ENCODE results near the gene OR12D2. TPM values are rescaled to one million over a fixed set of nuclear protein-coding genes. Genes with fewer than 3 reads are reported as not detected.
"Not testable (repeated sequence)": the region's sequence is repeated elsewhere in the genome, so short reads cannot be mapped to it uniquely, and the experiment has no call there.

The OR12D2 gene
- total RNA-seq, result not detected

DNA sequence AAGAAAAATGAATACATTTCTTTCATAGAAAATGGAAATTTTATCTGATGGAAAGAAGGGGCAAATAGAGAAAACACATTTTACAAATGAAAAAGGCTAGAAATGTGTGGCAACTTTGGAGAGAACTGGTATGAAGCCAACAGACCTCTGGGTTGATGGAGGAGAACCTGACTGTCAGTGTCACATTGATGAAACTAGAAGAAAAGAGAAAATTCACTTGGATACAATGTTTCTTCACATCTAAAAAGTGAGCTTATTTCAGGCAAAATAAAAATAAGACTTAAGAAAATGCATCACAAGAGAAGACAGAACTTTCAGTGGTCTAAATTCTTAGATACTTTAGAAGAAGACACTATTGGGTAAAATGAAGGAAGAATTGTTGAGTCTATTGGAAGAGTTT is at the start of gene OR12D2:
Gene OR12D2 (plus strand): TSS at position 301 of the 400 bp plus-strand sequence. CDS start 1,069 bp downstream, outside the sequence.
- TF ChIP-seq POLR2A (IDR thresholded peaks at IDR 0.05), result no peak
- no peaks in the 10 kb centered on the region for H3K36me3 ChIP-seq (replicated peaks in 1 of 2; ENCODE audit: insufficient read depth in 1 of 2, low read depth in 2 of 2)
- ATAC-seq, result no peak

DNA sequence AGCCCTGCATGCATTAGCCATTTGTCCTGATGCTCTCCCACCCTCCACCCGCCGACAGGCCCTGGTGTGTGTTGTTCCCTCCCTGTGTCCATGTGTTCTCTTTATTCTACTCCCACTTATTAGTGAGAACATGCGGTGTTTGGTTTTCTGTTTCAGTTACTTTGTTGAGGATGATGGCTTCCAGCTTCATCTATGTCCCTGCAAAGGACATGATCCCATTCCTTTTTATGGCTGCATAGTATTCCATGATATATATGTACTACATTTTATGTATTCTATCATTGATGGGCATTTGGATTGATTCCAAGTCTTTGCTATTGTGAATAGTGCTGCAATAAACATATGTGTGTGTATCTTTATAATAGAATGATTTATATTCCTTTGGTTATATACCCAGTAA is 46.1 kb upstream of the OR12D2 start:
- H3K4me3 ChIP-seq; intact Hi-C loops (cut with DNase I); H3K36me3 ChIP-seq (replicated peaks in 1 of 2; ENCODE audit: insufficient read depth in 1 of 2, low read depth in 2 of 2); DNase-seq; H3K4me1 ChIP-seq; H3K27me3 ChIP-seq; H3K27ac ChIP-seq; ATAC-seq: not testable (repeated sequence)
- 72 to 90% methylated on average over 3 of the region's 3 CpGs for WGBS, 2 donors
- peaks cover 0 to 14% (median 0%) of the 10 kb centered on the region in 3 donors for H3K9me3 ChIP-seq

More for the DNA sequence above, at the start of gene OR12D2:
- Histone ChIP-seq H3K4me1 (no peaks in the 10 kb centered on the region), H3K27me3 (no peaks in the 10 kb centered on the region), H3K9me3 (no peaks in the 10 kb centered on the region), H3K27ac (no peak within 1 kb of the TSS), H3K4me3 (no peak within 1 kb of the TSS)
- intact Hi-C loops (cut with DNase I), result no loop called here
- no peak for DNase-seq

DNA sequence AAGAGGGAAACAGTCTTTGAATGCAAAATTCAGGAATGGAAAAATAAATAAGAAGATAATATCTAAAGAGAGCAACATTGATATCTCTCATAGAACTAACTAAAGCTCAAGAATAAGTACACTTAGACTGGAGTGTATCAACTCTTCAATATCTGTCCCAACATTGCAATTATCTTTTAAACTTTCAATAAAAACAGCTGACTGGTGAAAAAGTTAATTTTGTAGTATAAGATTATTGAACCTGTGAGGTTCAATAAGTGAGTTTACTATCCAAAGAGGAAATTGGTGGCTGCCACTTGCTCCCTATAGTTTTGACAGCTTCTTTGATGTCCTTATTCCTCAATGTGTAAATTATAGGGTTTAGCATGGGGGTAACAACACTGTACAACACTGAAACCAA is 40.5 kb upstream of the OR12D2 start:
- ATAC-seq (no peak), DNase-seq (no peak)
- TF ChIP-seq POLR2A (IDR thresholded peaks at IDR 0.05) (no peak), CTCF (IDR thresholded peaks at IDR 0.05) (no peak)
- no peaks in the 10 kb centered on the region for H3K36me3 ChIP-seq (replicated peaks in 1 of 2; ENCODE audit: insufficient read depth in 1 of 2, low read depth in 2 of 2)
- H3K27ac ChIP-seq, result no peak overlapping the region
- peaks cover 0 to 14% (median 0%) of the 10 kb centered on the region in 3 donors for H3K9me3 ChIP-seq
- no peaks in the 10 kb centered on the region for H3K4me1 ChIP-seq
- no peak overlapping the region for H3K4me3 ChIP-seq
- H3K27me3 ChIP-seq, result no peaks in the 10 kb centered on the region
- intact Hi-C loops (cut with DNase I), result no loop called here

- TF ChIP-seq CTCF (IDR thresholded peaks at IDR 0.05) (no peak), POLR2A (IDR thresholded peaks at IDR 0.05) (no peak)
- Histone ChIP-seq H3K9me3 (peaks cover 0 to 10% (median 0%) of the 10 kb centered on the region in 3 donors), H3K27me3 (no peaks in the 10 kb centered on the region), H3K27ac (no peak overlapping the region), H3K4me3 (no peak overlapping the region), H3K4me1 (no peaks in the 10 kb centered on the region), H3K36me3 (replicated peaks in 1 of 2; ENCODE audit: insufficient read depth in 1 of 2, low read depth in 2 of 2) (no peaks in the 10 kb centered on the region)
- 9 to 38% methylated on average over 1 of the region's 1 CpG for WGBS, 2 donors
- no peak for DNase-seq
- intact Hi-C loops (cut with DNase I), result no loop called here
- no peak for ATAC-seq
Observed at GRCh38 chr6:29355603-29356002, 39.8 kb upstream of the OR12D2 start.

DNA sequence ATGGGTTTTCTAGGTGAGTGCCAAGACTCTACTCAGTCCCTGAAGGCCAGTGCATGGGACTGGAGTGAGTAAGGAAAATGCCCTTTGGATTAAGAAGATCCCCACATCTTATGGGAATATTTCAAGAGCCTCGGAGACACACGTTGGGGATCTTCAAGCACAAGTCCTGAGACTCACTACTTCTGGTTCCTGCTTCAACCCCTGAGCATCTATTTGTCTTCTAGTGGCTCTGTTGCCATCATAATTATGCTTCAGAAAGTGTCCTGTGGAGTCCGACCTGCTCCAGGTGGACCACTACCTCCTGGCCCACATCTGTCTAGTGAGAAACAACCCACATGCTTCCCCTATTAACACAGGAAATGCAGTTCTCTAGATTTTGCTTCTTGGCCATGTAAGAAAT is 26.7 kb upstream of the OR12D2 start, which contains the start of gene OR5V1:
Gene OR5V1 (minus strand): TSS at position 101 of the 400 bp plus-strand sequence. CDS start 12,670 bp downstream, outside the sequence.
- no peak for DNase-seq
- intact Hi-C loops (cut with DNase I), result no loop called here

More for the DNA sequence above, 26.7 kb upstream of the OR12D2 start, which contains the start of gene OR5V1:
- Histone ChIP-seq H3K36me3 (replicated peaks in 1 of 2; ENCODE audit: insufficient read depth in 1 of 2, low read depth in 2 of 2) (no peaks in the 10 kb centered on the region), H3K4me3 (no peak within 1 kb of the TSS), H3K27me3 (no peaks in the 10 kb centered on the region), H3K9me3 (no peaks in the 10 kb centered on the region), H3K4me1 (no peaks in the 10 kb centered on the region), H3K27ac (no peak within 1 kb of the TSS)
- WGBS, 2 donors, result 47 to 51% methylated on average over 3 of the region's 3 CpGs
- ATAC-seq, result no peak
- TF ChIP-seq CTCF (IDR thresholded peaks at IDR 0.05), result no peak
- no peak for TF ChIP-seq POLR2A (IDR thresholded peaks at IDR 0.05)

Data from body of pancreas (tissue), 4 donors.